SU-DHL-6 (cell line): ENCODE results near the gene ZNF341.

ENCODE experiments used
- EZH2phosphoT487 ChIP-seq: fragments of 200-600 bp; sonication (generic), shearing (Covaris generic); conservative IDR thresholded peaks from 2 replicates; pipeline ENCODE4 v1.6.1; 2018; ENCODE audit warnings: mild to moderate bottlenecking, antibody characterized with exemption, low read length, moderate library complexity, mixed read lengths
- TF ChIP-seq, protein P1 (sequence below): fragments of 200-600 bp; sonication (generic); IDR thresholded peaks from one replicate; pipeline ENCODE4 v1.5.1; 2017; ENCODE audit warnings: antibody characterized with exemption, mild to moderate bottlenecking, low read length, moderate library complexity; ENCODE audit not compliant: insufficient read depth, poor library complexity, severe bottlenecking

DNA sequence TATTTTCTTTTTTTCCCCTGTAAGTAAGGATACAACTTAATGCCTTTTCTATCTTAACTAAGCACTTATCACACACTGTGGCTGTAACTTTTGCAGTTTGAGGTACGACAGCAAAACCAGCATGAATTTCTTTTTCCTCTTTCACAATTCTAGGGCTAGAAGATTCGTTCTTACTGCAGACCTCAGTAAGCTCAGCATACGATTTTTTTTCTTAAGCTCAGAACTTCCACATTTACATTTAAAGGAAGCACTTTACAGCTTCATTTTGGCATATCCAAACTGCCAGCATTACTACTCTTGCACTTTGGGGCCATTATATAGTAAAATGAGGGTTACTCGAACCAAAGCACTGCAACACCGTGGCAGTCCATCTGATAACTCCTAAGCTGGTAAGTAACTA lies 78.5 kb downstream of the ZNF341 start:
- TF ChIP-seq, protein P1, sequence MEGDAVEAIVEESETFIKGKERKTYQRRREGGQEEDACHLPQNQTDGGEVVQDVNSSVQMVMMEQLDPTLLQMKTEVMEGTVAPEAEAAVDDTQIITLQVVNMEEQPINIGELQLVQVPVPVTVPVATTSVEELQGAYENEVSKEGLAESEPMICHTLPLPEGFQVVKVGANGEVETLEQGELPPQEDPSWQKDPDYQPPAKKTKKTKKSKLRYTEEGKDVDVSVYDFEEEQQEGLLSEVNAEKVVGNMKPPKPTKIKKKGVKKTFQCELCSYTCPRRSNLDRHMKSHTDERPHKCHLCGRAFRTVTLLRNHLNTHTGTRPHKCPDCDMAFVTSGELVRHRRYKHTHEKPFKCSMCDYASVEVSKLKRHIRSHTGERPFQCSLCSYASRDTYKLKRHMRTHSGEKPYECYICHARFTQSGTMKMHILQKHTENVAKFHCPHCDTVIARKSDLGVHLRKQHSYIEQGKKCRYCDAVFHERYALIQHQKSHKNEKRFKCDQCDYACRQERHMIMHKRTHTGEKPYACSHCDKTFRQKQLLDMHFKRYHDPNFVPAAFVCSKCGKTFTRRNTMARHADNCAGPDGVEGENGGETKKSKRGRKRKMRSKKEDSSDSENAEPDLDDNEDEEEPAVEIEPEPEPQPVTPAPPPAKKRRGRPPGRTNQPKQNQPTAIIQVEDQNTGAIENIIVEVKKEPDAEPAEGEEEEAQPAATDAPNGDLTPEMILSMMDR: no peak
- TF ChIP-seq EZH2phosphoT487: no peak
